T-helper 22 cell (primary cell): ENCODE results near the gene TRIP13.

Source experiments
- DNase-seq: peaks from one replicate; pipeline ENCODE4 v3.0.0-alpha.2; 2020; ENCODE audit warnings: low read depth

The TRIP13 gene

DNA sequence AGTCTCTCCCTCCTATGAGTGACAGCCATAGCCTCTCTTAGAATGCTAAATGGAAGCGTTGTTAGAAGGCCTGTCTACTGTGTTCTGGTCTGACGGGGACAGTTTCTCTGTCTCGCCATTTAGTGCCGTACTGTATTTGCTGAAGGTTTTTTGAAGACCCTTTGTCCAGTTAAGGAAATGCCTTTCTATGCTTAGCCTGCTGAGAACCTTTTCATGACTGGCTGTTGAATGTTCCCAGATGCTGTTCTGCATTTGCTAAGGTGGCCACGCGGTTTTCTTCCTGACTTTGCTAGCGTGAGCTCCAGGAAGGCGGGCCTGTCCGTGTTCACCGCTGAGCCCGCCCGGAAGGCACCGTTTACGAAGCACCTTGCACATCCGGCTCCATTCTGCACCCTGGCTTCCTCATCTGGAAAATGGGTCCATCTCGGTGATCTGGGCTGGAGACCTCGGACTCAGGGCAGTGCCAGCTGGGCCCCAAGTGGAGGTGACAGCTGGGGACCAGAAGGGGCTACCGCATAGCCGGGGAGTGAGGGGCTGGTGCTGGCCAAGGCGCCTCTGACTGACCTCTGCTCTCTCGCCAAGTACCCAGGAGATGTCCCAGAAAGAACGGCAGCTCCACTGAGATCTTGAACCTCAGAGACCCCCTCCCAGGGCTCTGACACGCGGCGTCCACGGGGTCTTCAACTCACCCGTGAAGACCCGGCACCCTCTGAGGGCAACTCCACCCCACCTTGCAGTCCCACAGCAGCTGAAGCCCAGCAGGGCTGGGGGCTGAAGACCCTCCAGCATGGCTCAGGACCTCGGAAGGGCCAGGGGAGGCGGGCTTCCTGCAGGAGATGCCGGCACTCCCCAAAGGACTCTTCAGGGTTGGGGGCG, 63.4 kb downstream of the TRIP13 start:
- DNase-seq = no peak

- no peak for DNase-seq
These were observed 64.5 kb downstream of the TRIP13 start for GRCh38 chr5:956941-957747.

DNA sequence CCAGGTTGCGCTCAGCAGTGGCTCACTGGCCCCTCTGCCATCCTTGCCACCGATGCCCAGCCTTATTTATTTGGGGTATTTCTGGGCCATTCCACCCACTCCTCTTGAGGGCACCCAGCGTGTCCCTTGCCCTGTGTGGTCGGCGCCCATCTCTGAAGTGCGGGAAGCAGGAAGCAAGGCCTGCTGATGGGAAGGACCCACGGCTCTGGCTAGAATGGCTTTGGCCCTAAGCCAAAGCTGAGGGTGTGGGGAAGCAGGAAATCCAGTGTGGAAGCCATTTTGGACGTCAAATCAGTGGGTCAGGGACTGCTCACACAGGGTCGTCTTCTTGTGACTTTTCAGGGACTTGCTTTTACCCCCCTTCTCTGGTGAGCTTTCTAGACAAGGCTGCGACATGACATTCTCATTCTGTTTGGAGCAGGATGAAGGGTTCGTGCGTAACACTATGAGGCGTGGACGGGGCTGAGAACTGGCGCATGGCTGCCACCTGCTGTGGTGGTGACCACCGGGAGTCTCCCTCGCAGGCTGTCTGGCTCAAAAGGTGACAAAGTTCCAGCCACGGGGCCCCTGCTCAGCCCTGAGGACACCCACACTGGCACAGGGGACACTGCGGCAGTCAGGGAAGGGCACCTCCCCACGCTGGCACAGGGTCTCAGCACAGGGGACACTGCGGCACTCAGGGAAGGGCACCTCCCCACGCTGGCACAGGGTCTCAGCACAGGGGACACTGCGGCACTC, 65.2 kb downstream of the TRIP13 start:
- DNase-seq = no peak

GRCh38 chr5:958701-959571, 66.3 kb downstream of the TRIP13 start:
- DNase-seq = no peak

DNA sequence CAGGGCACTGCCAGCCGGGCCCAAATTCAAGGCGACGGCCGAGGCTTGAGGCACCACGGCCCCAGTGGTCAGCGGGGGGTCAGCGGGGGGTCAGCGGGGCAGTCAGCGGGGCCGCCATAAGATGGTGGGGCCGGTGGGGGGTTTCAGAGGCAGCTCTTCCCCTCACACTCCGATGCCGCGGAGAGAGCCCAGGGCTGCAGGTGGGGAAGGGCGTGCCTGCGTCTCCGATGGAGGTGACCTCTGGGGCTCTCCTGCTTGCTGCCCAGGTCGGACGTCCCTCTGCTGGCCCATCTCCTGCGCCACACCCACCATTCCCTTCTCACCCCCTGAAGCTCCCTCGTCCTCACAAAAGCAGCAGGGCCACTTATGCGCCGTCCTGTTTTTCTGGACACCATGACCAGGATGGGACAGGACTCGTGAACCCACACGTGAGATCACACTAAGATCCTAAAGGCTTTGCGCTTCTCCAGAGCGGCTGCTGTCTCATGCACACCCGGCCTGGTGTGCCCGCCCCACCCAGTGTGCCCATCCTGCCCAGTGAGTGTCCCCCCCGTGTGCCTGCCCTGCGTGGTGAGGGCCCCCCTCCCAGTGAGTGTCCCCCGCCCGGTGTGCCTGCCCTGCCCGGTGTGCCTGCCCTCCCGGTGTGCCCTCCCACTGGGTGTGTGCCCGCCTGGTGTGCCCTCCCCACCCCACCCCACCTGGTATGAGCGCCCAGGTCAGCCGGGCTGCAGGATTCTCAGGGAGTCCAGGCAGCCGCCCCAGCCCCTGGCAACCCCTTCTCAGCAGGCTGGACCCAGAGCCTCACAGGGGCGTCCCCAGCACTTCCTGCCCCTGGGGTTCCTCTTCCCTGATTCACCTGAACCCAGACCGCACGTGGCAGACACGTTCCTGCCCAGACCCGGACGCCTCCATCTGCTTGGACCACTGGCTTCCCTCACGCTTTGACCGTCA, 67.2 kb downstream of the TRIP13 start:
- DNase-seq = no peak

GRCh38 chr5:960551-960950, 67.9 kb downstream of the TRIP13 start:
- no peak for DNase-seq

DNA sequence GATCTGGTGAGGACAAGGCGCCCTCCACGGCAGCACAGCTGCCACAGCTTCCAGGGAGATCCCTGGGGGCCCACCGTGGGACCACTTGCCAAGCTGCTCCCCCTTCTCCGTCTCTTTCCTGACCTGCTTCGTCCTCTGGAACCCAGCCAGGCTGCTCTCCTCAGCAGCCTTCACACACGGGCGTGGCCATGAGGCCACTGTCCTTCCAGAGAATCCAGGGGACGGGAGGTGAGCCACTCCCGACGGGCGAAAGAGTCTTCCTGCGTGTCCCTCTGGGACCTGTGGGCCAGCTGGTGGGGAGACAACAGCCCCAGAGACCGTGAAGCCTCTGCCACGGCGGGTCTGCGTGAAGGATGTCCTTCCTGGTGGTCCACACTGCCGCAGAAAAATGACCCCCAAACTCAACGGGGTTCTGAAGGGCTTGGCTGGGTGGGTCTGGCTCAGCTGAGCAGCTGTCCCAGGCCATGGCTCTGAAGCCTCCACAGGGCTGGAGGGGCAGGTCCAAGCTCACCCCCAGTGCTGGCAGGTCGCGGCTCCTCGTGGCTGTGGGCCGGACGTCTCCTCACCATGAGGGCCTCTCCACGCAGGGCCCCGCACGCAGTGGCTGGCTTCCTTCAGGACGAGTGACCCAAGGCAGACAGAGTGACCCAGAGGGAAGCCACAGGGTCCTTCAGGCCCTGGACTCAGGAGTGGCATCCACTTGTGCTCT, 68.5 kb downstream of the TRIP13 start:
- no peak for DNase-seq

- no peak for DNase-seq
These were observed 69.1 kb downstream of the TRIP13 start for GRCh38 chr5:961711-962240.

- DNase-seq = no peak
These were observed 69.7 kb downstream of the TRIP13 start for GRCh38 chr5:962386-962785.

- DNase-seq = no peak
These were observed 70.1 kb downstream of the TRIP13 start for GRCh38 chr5:962801-963200.

- no peak for DNase-seq
These were observed 70.6 kb downstream of the TRIP13 start for GRCh38 chr5:963310-963672.

- DNase-seq = peak; percentile 23
These were observed 71.2 kb downstream of the TRIP13 start for GRCh38 chr5:963673-964531.

DNA sequence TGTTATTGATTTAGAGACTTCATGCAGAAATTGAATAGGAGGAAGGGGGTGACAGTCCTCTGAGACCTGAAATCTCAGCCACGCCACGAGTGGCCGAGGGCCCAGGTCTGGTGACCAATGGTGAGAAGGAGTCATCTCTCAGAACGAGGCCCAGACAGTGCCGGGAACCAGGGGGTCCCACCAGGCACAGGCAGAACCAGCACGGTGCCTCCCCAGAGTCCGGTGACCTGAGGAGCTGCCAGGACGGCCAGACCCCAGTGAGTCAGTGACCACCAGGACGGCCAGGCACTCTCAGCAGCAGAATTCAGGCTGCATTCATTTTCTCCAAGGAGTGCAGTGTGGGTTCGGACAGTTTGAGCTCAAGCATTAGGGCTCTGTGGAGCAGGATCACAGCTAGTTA, 72.1 kb downstream of the TRIP13 start:
- DNase-seq = no peak

GRCh38 chr5:965604-966344, 73.1 kb downstream of the TRIP13 start:
- DNase-seq = no peak

DNA sequence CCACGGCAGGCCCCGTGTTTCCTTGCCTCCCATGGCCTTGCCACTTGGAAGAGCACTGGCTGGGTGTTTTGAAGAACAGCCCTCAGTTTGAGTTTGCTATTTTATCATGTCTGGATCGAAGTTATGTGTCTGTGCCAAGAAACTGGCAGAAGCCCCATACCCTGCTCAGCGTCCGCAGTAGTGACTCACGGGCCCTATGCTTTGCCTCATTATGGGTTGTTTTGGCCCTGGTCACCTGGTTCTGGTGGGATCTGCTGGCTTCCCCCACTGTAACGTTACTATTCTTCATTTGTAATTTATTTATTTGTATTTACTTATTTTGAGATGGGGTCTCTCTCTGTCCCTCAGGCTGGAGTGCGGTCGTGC, 73.6 kb downstream of the TRIP13 start:
- DNase-seq = no peak

GRCh38 chr5:966941-967340, 74.3 kb downstream of the TRIP13 start:
- DNase-seq = no peak
